GM21825 (cell line): ENCODE data around the gene RNU6-1.

Experiments
- ATAC-seq: cut with Tn5 transposase; IDR thresholded peaks from one replicate; pipeline ENCODE4 v1.9.1; 2021; ENCODE audit warnings: mild to moderate bottlenecking, moderate library complexity; ENCODE audit not compliant: unreplicated experiment

RNU6-1 gene

DNA sequence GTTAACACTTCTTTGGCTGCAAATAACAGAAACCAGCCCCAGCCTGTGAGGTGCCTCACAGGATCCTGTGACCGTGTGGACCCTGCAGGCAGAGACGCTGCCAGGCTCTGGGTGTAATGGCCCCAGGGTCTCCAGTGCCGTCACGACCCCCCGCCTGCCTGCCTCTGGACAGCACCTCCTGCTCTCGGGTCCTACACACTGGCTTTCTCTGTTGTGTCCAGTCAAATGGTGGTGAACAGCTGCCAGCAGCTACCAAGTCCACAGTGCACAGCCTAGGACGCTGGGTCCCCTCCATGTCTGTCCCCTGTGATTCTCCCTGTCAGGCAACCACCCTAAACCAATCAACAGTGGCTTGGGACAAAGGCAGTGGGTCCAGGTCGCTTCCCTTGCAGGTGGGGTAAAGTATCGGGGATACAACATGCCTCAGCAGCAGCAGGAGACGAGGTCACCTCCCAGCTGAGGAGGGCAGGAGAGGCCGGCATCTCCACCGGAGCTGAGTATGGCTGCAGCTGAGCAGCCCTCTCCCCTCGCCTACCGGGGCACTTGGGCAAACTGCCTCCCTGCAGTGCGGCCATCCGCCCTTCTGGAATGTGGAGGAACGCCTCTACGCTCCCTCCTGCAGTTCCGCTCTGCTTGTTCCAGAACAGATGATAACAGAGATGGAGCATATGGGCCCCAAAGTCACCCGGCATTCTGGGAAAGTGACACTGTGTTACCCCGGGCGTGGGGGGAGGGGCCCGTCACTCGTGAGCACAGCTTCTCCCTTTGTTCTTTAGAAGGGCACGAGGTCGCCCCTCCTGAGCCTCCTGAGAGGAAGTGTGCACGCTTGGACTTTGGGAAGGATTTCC lies 35.6 kb downstream of the RNU6-1 start:
- ATAC-seq = no peak

DNA sequence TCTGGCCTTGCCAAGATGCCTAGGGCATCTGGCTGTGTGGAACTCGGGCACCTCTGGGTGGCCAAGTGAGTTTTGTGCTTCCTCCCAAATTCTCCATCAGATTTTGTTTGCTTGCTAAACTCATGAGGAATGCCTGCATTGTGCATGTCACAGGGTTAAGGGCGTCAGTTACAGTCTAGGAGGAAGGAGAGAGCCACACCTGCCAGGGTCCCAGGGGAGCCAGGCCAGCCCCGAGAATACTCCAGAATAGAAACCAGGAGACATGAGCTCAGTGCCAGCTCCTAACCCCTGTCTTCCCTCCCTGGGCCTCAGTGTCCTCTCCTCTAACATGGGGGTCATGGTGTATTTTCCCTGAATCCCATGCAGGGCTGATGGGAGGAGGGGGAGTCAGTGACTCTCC lies 36.5 kb downstream of the RNU6-1 start:
- ATAC-seq = no peak

DNA sequence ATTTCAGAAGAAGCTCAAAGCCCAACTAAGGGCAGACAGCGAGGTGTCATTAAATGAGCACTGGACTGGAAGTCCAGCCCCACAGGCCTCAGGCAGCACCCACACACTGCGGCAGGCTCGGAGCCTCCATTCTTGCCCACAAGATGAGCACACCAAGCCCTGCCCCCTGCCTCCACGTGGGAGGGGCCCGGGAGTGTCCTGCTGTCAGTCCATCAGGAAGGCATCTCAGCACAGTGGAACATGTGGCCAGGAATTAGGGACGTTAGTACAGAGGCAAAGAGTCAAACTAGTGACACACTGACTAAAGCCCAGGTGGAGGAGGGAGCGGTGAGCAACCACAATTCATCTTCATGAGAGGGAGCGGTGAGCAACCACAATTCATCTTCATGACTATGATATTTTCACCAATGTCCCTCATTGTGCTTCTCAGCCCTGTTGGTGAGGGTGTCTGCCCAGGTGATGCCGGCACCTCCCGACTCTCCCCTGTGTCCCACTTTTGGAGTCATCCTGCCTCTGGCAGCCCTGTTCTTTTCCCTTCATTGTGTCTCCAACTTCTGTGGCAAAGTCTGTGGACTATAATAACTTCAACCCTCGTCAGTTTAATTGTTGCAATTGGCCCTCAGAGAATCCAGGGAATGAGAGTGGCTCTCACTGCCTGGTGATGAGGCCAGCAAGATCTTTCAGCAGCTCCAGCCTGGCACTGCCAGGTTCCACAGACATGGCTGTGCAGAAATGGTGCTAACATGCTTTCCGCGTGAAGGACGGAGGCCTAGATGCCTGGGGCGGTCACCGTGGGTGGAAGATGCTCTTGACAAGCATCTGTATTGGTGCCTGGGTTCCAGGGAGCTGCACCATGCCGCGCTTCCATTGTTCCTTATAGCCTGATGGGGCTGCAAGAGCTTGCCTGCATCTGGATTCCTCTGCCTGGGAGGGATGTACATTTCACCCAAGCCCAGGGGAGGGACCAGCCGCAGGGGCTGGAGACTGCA lies 37.6 kb downstream of the RNU6-1 start:
- no peak for ATAC-seq

DNA sequence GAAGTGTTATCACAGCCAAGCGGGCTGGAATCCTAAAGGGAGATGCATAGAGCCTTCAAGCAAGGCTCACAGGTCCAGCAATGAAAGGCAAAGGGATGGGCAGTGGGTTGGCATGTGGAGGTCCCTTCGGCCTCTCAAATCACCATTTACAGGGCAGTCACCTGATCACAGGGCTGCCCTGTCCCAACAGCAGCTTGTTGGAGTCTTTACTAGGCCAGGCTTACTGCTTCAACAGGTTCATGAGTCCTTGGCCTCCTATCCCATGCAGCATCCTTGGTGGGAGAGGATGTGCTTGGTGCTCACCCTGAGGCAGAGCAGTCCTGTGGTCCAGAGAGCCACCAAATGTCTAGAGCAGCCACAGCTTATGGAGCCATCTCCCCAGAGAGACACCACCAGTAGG lies 38.7 kb downstream of the RNU6-1 start:
- no peak for ATAC-seq

DNA sequence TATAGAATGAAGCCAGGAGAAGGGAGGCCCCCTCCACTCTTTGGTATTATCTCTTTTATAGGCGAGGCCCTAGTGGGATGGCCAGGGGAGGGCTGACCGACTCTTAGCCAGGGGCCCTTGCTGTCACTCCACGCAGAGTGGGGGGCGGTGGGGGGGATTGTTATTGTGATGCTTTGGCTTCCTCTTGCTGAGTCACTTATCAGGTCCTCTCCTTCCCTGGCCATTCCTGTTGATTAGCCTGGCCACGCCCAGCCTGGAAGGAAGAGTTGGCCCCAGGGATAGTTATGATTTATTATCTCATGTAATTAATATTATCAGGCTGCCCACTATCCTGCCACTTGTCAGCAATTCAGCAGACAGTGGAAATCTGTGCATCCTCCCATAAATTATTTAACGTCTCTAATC lies 40.0 kb downstream of the RNU6-1 start:
- ATAC-seq = no peak

DNA sequence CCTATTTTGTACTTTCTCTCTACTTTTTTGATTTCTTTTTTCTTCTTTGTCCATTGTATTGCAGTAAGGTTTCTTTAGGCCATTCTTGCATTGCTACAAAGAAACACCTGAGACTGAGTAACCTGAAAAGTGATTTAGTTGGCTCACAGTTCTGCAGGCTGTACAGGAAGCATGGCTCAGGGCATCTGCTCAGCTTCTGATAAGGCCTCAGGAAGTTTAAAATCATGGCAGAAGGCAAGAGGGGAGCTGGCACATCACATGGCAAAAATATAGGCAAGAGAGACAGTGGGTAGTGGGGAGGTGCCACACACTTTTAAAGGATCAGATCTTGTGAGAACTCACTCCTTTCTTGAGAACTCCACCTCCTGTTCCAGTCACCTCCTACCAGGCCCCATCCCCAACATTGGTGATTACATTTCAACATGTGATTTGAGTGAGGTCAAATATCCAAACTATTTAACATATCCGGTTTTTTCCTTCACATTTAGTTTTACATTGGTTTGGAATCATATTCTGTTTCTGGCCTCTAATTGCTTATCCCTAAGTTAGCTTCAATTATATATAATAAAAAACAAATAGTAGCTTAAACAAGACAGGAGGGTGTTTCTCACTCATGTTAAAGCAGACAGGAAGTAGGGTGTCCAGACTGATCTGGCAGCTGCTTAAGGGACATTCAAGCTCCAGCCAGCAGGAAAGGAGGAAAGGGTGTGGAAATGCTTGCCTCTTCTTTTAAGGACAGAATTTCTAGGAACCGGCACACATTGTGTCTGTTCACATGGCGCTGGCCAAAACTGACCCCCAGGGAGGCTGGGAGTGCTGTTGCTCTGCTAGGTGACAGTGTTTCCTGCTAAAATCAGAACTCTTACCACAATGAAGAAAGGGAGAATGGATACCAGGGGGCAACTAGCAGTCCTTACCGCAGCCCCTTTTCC lies 43.4 kb downstream of the RNU6-1 start:
- ATAC-seq = no peak

DNA sequence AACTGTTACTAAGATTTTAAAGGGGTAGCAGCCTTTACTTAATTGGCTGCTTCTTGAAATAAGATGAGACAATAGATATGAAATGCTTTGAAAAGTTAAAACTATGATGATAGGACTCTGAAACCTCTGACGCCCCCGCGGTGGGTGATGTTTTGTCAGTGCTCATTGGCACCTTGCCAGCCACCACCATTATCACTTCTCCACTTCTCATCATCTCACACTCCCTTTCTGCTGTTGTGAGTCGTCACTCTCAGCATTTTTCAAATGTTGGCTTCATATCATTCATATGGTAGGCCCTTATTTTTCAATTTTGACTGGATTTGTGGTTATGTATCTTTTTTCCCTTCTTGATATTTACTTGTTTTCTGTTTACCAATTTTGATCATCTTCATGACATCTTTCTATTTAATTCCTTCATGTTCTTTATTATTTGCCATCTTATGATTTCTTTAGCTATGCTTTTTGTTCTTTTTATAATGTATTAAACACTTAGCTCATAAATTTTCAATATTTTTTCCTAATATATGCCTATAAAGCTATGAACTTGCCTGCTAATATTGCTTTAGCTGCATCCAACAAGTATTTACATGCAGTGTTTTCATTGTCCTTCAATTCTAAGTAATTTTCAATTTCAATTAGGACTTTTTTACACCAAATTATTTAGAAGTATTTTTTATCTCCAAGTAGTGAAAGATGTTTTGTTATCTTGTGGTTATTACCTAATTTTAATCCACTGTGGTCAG lies 44.8 kb downstream of the RNU6-1 start:
- no peak for ATAC-seq

DNA sequence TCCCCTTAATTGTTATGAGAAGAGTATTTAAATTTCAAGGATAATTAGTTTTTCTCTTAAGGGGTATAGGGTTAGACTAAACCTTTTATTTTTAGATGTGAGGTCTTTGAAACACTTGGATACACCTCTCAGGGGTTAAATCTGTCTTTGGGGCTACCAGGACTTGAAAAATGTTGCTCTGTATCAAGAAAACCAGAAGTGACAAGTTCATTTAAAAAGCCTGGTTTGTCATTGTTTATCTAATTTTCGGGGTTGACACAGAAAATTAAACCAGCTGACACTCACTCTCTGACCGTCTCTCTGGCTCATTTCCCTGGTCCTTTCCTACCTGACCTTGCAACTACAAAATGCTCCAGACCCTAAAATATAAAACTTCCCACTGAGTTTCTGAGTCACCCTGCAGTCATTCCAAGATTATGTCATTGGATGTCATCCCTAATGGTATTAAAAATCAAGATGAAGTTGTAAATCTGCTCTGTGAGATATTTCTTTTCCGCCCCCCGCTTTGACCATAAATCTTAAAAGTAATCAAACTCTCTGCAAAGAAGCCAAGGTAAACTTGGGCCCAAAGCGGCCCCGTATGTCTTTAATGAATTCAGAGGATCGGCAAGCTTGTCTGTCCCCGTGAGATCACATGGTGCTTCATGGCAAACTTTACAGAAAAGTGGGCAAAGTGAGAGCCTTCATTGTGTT lies 47.4 kb downstream of the RNU6-1 start:
- no peak for ATAC-seq

DNA sequence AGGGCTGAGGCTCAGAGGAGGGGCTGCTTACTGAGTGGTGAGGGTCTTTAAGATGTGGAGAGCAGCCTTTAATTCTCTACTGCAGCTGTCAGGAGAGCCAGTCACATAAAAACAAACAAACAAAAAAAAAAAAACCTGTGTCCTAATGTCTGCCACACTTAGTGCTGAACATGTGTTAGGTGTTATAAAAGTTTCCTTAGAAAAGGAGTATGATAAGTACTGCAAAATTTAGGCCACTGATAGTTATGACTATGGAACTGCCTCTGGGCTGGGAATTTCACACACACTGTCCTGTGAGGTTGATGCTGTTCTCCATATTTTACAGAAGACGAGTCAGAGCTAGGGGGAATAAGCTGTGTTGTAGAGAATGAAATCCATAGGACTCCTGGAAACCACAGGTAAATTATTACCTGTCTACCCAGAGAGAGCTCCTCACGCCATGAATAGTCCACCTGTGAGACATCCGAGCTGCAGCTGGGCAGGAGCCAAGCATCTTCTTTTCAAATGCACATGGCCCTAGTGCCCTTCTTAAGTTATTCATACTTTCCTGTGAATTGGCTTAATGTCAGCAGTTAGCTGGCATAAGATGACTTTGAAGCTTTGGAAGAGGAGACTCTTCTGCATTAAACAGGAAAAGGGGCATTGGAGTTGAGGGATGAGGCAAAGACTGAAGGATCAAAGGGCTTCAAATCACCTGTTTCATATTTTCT lies 49.1 kb downstream of the RNU6-1 start:
- ATAC-seq = no peak
